ENCODE measurements around the gene RHEB. TPM values are rescaled to one million over a fixed set of nuclear protein-coding genes. Genes with fewer than 3 reads are reported as not detected.
A peak's percentile ranks its signal among the peaks of the same experiment; 100 is the strongest.

RHEB gene
- total RNA-seq, 1 donor: 77.8 TPM

DNA sequence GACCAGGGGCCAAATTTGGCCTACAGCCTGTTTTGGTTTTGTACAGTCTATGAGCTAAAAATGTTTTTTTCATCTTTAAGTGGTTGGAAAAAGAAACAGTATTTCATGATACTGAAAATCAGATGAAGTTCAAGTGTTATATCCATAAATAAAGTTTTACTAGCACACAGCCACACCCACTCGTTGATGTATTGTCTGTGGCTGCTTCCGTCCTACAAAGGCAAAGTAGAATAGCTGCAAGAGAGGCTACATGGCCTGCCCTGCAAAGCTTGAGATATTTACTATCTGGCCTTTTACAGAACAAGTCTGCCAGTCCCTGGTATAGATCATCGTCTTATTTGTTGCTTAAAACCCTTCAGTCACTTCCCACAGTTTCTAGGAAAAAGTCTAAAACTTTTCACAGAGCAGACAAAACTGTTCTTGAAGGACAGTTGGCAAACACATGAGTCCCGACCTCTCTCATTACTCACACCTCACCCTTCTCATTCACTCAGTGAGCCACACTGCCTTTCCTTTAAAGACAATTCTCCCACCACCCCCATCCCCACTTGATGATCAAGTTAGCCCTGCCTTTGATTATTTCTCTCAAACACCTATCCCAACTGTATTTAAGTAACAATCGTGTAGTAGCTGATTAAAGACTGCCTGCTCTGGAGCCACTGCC, 9.9 kb downstream of the RHEB start:
- Histone ChIP-seq H4K20me1 (ENCODE audit: insufficient read depth, low read length) (peaks cover 85% of the 10 kb centered on the region), H3K27me3 (ENCODE audit: insufficient read depth, low read length) (no peaks in the 10 kb centered on the region), H3K4me2 (ENCODE audit: insufficient read depth, low read length) (no peak overlapping the region), H3K4me3 (ENCODE audit: insufficient read depth, low read length) (no peak overlapping the region), H2AFZ (ENCODE audit: low read length) (no peak overlapping the region), H3K79me2 (ENCODE audit: insufficient read depth, low read length) (peaks cover 100% of the 10 kb centered on the region), H3K4me1 (ENCODE audit: insufficient read depth, low read length) (peaks cover 18% of the 10 kb centered on the region), H3K9me3 (ENCODE audit: low read depth, low read length) (no peaks in the 10 kb centered on the region), H3K27ac (ENCODE audit: low read depth, low read length) (no peak overlapping the region), H3K36me3 (ENCODE audit: insufficient read depth, low read length) (no peaks in the 10 kb centered on the region)
- TF ChIP-seq, protein P1, sequence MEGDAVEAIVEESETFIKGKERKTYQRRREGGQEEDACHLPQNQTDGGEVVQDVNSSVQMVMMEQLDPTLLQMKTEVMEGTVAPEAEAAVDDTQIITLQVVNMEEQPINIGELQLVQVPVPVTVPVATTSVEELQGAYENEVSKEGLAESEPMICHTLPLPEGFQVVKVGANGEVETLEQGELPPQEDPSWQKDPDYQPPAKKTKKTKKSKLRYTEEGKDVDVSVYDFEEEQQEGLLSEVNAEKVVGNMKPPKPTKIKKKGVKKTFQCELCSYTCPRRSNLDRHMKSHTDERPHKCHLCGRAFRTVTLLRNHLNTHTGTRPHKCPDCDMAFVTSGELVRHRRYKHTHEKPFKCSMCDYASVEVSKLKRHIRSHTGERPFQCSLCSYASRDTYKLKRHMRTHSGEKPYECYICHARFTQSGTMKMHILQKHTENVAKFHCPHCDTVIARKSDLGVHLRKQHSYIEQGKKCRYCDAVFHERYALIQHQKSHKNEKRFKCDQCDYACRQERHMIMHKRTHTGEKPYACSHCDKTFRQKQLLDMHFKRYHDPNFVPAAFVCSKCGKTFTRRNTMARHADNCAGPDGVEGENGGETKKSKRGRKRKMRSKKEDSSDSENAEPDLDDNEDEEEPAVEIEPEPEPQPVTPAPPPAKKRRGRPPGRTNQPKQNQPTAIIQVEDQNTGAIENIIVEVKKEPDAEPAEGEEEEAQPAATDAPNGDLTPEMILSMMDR (IDR thresholded peaks at IDR 0.05; ENCODE audit: extremely low read depth, low read depth, low read length): no peak
- DNase-seq (ENCODE audit: insufficient read length, low spot score, missing footprints): no peak

DNA sequence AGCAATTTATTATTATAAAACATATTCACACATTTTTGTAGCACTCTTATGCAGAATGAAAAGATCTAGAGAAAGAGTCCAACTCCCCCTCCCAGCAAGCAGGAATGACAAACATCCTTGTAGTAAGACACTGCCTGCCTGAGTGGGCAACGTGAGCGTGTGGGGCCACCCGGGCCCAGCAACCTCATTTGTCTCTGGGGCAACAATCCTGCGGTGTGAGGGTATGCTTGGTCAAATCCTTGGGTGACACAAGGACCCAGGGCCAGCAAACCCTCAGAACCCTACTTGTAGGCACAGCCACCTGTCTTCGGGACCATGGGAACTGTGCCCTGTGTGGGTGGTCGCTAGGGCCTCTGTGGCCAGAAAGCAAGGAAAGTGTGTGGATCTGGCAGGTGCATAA, 10.7 kb downstream of the RHEB start:
- no peak for DNase-seq (ENCODE audit: insufficient read length, low spot score, missing footprints)
- Histone ChIP-seq H3K9me3 (ENCODE audit: low read depth, low read length) (no peaks in the 10 kb centered on the region), H3K27me3 (ENCODE audit: insufficient read depth, low read length) (no peaks in the 10 kb centered on the region), H3K4me1 (ENCODE audit: insufficient read depth, low read length) (peaks cover 24% of the 10 kb centered on the region), H3K4me2 (ENCODE audit: insufficient read depth, low read length) (no peak overlapping the region), H3K36me3 (ENCODE audit: insufficient read depth, low read length) (no peaks in the 10 kb centered on the region), H2AFZ (ENCODE audit: low read length) (no peak overlapping the region), H4K20me1 (ENCODE audit: insufficient read depth, low read length) (peaks cover 84% of the 10 kb centered on the region), H3K27ac (ENCODE audit: low read depth, low read length) (no peak overlapping the region), H3K4me3 (ENCODE audit: insufficient read depth, low read length) (no peak overlapping the region), H3K79me2 (ENCODE audit: insufficient read depth, low read length) (peaks cover 100% of the 10 kb centered on the region)
- TF ChIP-seq, protein P1 (IDR thresholded peaks at IDR 0.05; ENCODE audit: extremely low read depth, low read depth, low read length): no peak

DNA sequence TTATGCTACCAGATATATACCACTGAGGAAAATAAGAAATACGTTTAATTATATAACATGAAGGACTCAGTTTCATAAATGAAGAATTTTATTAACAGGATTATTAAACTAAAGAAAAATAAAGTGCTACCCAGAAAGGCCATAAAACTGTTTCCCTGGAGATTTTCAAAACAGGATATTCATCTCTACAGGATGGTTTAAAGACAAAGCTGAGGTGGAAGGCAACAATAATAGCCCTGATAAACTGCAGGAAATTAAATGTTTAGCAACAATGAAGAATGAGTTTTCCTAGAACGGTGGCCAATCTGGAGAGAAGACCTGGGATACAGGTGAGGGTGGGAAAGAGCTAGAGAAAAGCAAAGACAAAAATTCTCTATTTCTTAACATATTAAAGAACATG, 11.9 kb downstream of the RHEB start:
- TF ChIP-seq, protein P1 (IDR thresholded peaks at IDR 0.05; ENCODE audit: extremely low read depth, low read depth, low read length): no peak
- Histone ChIP-seq H2AFZ (ENCODE audit: low read length) (no peak overlapping the region), H3K4me3 (ENCODE audit: insufficient read depth, low read length) (no peak overlapping the region), H4K20me1 (ENCODE audit: insufficient read depth, low read length) (peaks cover 81% of the 10 kb centered on the region), H3K9me3 (ENCODE audit: low read depth, low read length) (no peaks in the 10 kb centered on the region), H3K4me2 (ENCODE audit: insufficient read depth, low read length) (no peak overlapping the region), H3K27me3 (ENCODE audit: insufficient read depth, low read length) (no peaks in the 10 kb centered on the region), H3K4me1 (ENCODE audit: insufficient read depth, low read length) (peaks cover 33% of the 10 kb centered on the region), H3K27ac (ENCODE audit: low read depth, low read length) (no peak overlapping the region), H3K79me2 (ENCODE audit: insufficient read depth, low read length) (peaks cover 97% of the 10 kb centered on the region), H3K36me3 (ENCODE audit: insufficient read depth, low read length) (no peaks in the 10 kb centered on the region)
- DNase-seq (ENCODE audit: insufficient read length, low spot score, missing footprints): no peak

DNA sequence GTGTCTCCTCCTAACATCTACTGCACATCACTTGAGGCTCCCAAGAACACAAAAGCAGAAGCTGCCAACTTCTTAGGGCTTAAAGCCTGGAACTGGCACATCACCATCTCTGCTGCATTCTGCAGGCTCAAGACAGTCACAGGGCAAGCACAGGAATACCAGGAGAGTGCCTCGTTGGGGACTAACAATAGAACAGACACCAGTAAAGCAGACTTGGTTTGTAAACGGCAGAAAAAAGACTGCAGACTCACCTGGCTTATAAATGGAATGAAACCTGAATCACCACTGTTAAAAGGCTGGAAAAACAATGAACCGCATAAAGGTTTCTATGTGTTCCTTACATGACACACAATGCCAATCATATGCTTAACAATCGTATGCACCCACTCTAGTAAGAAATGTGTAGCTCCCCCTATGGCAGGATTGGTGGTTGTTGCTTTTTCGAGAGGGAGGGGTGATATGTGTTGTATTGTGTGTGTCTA, 12.8 kb downstream of the RHEB start:
- Histone ChIP-seq H3K27ac (ENCODE audit: low read depth, low read length) (no peak overlapping the region), H3K4me1 (ENCODE audit: insufficient read depth, low read length) (peaks cover 24% of the 10 kb centered on the region), H3K4me3 (ENCODE audit: insufficient read depth, low read length) (no peak overlapping the region), H3K4me2 (ENCODE audit: insufficient read depth, low read length) (no peak overlapping the region), H3K27me3 (ENCODE audit: insufficient read depth, low read length) (no peaks in the 10 kb centered on the region), H3K9me3 (ENCODE audit: low read depth, low read length) (no peaks in the 10 kb centered on the region), H2AFZ (ENCODE audit: low read length) (no peak overlapping the region), H4K20me1 (ENCODE audit: insufficient read depth, low read length) (peaks cover 75% of the 10 kb centered on the region), H3K36me3 (ENCODE audit: insufficient read depth, low read length) (no peaks in the 10 kb centered on the region), H3K79me2 (ENCODE audit: insufficient read depth, low read length) (peaks cover 97% of the 10 kb centered on the region)
- no peak for DNase-seq (ENCODE audit: insufficient read length, low spot score, missing footprints)
- TF ChIP-seq, protein P1 (IDR thresholded peaks at IDR 0.05; ENCODE audit: extremely low read depth, low read depth, low read length): peak; percentile 19

Measured in osteoblast (primary cell).